HepG2 (cell line): ENCODE measurements around the gene OPRL1. TPM values are rescaled to one million over a fixed set of nuclear protein-coding genes. Genes with fewer than 3 reads are reported as not detected.

Experiments used
- AGO1 ChIP-seq: fragments of 200-400 bp; formaldehyde crosslinking; IDR thresholded peaks from 2 replicates; pipeline ENCODE4 v1.6.1; 2017; ENCODE audit warnings: mild to moderate bottlenecking, low read depth, low read length, moderate library complexity; ENCODE audit not compliant: poor library complexity, severe bottlenecking
- CAMTA2 ChIP-seq: sonication (generic); formaldehyde crosslinking; IDR thresholded peaks from 2 replicates; pipeline ENCODE4 v1.4.0; 2020; ENCODE audit warnings: mild to moderate bottlenecking, missing genetic modification reagents, borderline replicate concordance
- CENPT ChIP-seq: sonication (generic); formaldehyde crosslinking; IDR thresholded peaks from 2 replicates; pipeline ENCODE4 v1.8.0; 2022; ENCODE audit warnings: low read depth, mild to moderate bottlenecking, moderate library complexity, missing genetic modification reagents
- FOXO1 ChIP-seq: sonication (generic); formaldehyde crosslinking; IDR thresholded peaks from 2 replicates; pipeline ENCODE4 v1.4.0; 2020; ENCODE audit warnings: missing genetic modification reagents
- KLF15 ChIP-seq: sonication (generic); formaldehyde crosslinking; IDR thresholded peaks from 2 replicates; pipeline ENCODE4 v1.8.1; 2023; ENCODE audit warnings: borderline replicate concordance, mild to moderate bottlenecking, inconsistent platforms, missing genetic modification reagents, mixed read lengths
- NR2C2 ChIP-seq: sonication (generic); formaldehyde crosslinking; IDR thresholded peaks from 2 replicates; pipeline ENCODE4 v1.4.0; 2020; ENCODE audit warnings: missing genetic modification reagents, mild to moderate bottlenecking, moderate library complexity, borderline replicate concordance
- POGZ ChIP-seq: sonication (generic); formaldehyde crosslinking; IDR thresholded peaks from 2 replicates; pipeline ENCODE4 v1.4.0; 2020; ENCODE audit warnings: mild to moderate bottlenecking, missing genetic modification reagents
- REPIN1 ChIP-seq: sonication (generic); formaldehyde crosslinking; IDR thresholded peaks from 2 replicates; pipeline ENCODE4 v1.8.0; 2022; ENCODE audit warnings: missing genetic modification reagents, low read depth, mild to moderate bottlenecking, borderline replicate concordance
- SOX5 ChIP-seq: IDR thresholded peaks from 2 replicates; pipeline ENCODE4 v1.6.1; 2016; ENCODE audit warnings: borderline replicate concordance
- ZNF431 ChIP-seq: sonication (generic); formaldehyde crosslinking; IDR thresholded peaks from 2 replicates; pipeline ENCODE4 v1.9.0; 2022; ENCODE audit warnings: missing genetic modification reagents, low read depth, mild to moderate bottlenecking, borderline replicate concordance
- ZNF674 ChIP-seq: sonication (generic); formaldehyde crosslinking; IDR thresholded peaks from 2 replicates; pipeline ENCODE4 v1.5.0; 2020; ENCODE audit warnings: low read depth, mild to moderate bottlenecking, missing genetic modification reagents
- ZNF746 ChIP-seq: sonication (generic); formaldehyde crosslinking; IDR thresholded peaks from 2 replicates; pipeline ENCODE4 v1.8.0; 2022; ENCODE audit warnings: mild to moderate bottlenecking, missing genetic modification reagents
- polyA plus RNA-seq, 8 experiments: library from polyadenylated mRNA; depleted of rRNA in 3 of 8; stranded (reverse) in 7 of 8; unstranded in 1 of 8; fragments of >200 nt; fragmentation: Illumina TruSeq in 4 of 8; extraction: Trizol in 4 of 8; gene quantifications; 2 replicates each; pipeline versions ENCODE4 v1.2.1 to v1.2.3, GENCODE V29; 2011 to 2016; ENCODE audit warnings: low read depth in 4 of 8, missing spikeins in 1 of 8, mixed read lengths in 1 of 8; ENCODE audit not compliant: insufficient read depth in 1 of 8
- total RNA-seq, 5 experiments: library from RNA; depleted of rRNA; stranded (reverse); fragments of >200 nt; fragmentation: Illumina TruSeq; extraction: Trizol; gene quantifications; 2 replicates each; pipeline ENCODE4 v1.2.3, GENCODE V29; 2016; ENCODE audit warnings: low read depth in 1 of 5
- TF ChIP-seq, protein P1 (sequence below): sonication (generic); formaldehyde crosslinking; conservative IDR thresholded peaks from 2 replicates; pipeline ENCODE4 v1.4.0; 2020; ENCODE audit warnings: missing genetic modification reagents
- TF ChIP-seq, protein P2 (sequence below): sonication (generic); formaldehyde crosslinking; conservative IDR thresholded peaks from 2 replicates; pipeline ENCODE4 v1.8.0; 2022; ENCODE audit warnings: low read depth, missing genetic modification reagents
- TF ChIP-seq, protein P3 (sequence below): sonication (generic); formaldehyde crosslinking; IDR thresholded peaks from 2 replicates; pipeline ENCODE4 v1.4.0; 2020; ENCODE audit warnings: mild to moderate bottlenecking, missing genetic modification reagents
- TF ChIP-seq, protein P4 (sequence below): sonication (generic); formaldehyde crosslinking; IDR thresholded peaks from 2 replicates; pipeline ENCODE4 v1.4.0; 2020; ENCODE audit warnings: mild to moderate bottlenecking, missing genetic modification reagents

Gene OPRL1
- total and polyA plus RNA-seq, 2 of the 13 experiments (the other 11 are each of a cell fraction or from before 2014, with no cell fraction given) = 0.35 to 0.71 TPM

DNA sequence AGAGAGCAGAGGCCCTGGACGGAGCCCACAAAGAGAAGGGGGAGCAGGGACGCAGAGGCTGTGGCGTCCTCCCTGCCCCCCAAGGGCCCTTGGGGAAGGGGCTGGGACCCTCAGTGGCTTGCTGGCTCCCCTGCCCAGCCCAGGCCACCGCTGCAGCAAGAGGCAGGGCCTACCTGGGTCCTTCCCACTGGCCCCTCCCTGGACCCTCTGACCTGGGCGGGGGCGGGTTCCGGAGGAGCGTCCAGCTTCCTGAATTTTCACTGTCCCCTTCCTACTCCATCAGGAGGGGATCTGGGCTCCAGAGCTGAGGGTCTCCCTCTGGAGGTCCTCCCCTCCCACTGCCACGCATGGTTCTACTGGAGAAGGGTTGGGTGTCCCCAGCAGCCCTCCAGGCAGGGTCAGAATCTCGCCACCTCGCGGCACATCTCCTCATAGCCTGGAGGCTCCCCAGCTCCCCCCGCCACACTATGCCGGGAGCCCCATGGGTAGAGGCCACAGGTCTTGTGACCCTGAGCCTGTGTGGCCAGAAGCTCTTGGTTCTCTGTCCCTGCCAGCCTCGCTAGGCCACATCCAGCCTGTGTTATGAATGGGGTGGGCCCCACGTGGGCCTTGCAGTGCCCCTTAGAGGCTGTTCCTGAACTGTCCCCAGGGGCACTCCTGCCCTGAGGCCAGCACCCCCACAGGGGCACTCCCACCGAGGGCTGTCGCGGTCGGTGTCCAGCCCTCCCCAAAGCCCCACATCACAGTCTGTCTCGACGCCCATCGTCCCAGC, 29.4 kb upstream of the OPRL1 start (continued):
- TF ChIP-seq, protein P1, sequence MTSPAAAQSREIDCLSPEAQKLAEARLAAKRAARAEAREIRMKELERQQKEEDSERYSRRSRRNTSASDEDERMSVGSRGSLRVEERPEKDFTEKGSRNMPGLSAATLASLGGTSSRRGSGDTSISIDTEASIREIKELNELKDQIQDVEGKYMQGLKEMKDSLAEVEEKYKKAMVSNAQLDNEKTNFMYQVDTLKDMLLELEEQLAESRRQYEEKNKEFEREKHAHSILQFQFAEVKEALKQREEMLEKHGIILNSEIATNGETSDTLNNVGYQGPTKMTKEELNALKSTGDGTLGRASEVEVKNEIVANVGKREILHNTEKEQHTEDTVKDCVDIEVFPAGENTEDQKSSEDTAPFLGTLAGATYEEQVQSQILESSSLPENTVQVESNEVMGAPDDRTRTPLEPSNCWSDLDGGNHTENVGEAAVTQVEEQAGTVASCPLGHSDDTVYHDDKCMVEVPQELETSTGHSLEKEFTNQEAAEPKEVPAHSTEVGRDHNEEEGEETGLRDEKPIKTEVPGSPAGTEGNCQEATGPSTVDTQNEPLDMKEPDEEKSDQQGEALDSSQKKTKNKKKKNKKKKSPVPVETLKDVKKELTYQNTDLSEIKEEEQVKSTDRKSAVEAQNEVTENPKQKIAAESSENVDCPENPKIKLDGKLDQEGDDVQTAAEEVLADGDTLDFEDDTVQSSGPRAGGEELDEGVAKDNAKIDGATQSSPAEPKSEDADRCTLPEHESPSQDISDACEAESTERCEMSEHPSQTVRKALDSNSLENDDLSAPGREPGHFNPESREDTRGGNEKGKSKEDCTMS (CRISPR knock-in tag) = no peak
- TF ChIP-seq KLF15 (CRISPR knock-in tag) = peak; percentile 72
- TF ChIP-seq, protein P2, sequence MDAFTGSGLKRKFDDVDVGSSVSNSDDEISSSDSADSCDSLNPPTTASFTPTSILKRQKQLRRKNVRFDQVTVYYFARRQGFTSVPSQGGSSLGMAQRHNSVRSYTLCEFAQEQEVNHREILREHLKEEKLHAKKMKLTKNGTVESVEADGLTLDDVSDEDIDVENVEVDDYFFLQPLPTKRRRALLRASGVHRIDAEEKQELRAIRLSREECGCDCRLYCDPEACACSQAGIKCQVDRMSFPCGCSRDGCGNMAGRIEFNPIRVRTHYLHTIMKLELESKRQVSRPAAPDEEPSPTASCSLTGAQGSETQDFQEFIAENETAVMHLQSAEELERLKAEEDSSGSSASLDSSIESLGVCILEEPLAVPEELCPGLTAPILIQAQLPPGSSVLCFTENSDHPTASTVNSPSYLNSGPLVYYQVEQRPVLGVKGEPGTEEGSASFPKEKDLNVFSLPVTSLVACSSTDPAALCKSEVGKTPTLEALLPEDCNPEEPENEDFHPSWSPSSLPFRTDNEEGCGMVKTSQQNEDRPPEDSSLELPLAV (CRISPR knock-in tag) = no peak
- TF ChIP-seq, protein P3, sequence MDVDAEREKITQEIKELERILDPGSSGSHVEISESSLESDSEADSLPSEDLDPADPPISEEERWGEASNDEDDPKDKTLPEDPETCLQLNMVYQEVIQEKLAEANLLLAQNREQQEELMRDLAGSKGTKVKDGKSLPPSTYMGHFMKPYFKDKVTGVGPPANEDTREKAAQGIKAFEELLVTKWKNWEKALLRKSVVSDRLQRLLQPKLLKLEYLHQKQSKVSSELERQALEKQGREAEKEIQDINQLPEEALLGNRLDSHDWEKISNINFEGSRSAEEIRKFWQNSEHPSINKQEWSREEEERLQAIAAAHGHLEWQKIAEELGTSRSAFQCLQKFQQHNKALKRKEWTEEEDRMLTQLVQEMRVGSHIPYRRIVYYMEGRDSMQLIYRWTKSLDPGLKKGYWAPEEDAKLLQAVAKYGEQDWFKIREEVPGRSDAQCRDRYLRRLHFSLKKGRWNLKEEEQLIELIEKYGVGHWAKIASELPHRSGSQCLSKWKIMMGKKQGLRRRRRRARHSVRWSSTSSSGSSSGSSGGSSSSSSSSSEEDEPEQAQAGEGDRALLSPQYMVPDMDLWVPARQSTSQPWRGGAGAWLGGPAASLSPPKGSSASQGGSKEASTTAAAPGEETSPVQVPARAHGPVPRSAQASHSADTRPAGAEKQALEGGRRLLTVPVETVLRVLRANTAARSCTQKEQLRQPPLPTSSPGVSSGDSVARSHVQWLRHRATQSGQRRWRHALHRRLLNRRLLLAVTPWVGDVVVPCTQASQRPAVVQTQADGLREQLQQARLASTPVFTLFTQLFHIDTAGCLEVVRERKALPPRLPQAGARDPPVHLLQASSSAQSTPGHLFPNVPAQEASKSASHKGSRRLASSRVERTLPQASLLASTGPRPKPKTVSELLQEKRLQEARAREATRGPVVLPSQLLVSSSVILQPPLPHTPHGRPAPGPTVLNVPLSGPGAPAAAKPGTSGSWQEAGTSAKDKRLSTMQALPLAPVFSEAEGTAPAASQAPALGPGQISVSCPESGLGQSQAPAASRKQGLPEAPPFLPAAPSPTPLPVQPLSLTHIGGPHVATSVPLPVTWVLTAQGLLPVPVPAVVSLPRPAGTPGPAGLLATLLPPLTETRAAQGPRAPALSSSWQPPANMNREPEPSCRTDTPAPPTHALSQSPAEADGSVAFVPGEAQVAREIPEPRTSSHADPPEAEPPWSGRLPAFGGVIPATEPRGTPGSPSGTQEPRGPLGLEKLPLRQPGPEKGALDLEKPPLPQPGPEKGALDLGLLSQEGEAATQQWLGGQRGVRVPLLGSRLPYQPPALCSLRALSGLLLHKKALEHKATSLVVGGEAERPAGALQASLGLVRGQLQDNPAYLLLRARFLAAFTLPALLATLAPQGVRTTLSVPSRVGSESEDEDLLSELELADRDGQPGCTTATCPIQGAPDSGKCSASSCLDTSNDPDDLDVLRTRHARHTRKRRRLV = 0 out of 2 replicates have a peak, but pooled peaks have one; percentile 12
- no peak for TF ChIP-seq CAMTA2 (CRISPR knock-in tag)
- peak; percentile 59; the same call in 1 of the 2 replicates for TF ChIP-seq FOXO1
- TF ChIP-seq CENPT = no peak; the same call in none of the 2 replicates
- TF ChIP-seq SOX5 (CRISPR knock-in tag) = peak; percentile 42; the same call in 1 of the 2 replicates
- no peak; the same call in 1 of the 2 replicates for TF ChIP-seq ZNF746 (CRISPR knock-in tag)
- TF ChIP-seq ZNF674 = no peak
- peak; percentile 94 for TF ChIP-seq REPIN1 (CRISPR knock-in tag)
- TF ChIP-seq, protein P4, sequence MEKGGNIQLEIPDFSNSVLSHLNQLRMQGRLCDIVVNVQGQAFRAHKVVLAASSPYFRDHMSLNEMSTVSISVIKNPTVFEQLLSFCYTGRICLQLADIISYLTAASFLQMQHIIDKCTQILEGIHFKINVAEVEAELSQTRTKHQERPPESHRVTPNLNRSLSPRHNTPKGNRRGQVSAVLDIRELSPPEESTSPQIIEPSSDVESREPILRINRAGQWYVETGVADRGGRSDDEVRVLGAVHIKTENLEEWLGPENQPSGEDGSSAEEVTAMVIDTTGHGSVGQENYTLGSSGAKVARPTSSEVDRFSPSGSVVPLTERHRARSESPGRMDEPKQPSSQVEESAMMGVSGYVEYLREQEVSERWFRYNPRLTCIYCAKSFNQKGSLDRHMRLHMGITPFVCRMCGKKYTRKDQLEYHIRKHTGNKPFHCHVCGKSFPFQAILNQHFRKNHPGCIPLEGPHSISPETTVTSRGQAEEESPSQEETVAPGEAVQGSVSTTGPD (CRISPR knock-in tag) = 0 out of 2 replicates have a peak, but pooled peaks have one; percentile 2
- TF ChIP-seq AGO1 = peak; percentile 13
- no peak for TF ChIP-seq ZNF431 (CRISPR knock-in tag)
- peak; percentile 79 for TF ChIP-seq NR2C2
- TF ChIP-seq POGZ = no peak; the same call in 1 of the 2 replicates
